Epidermal melanocyte (primary cell): ENCODE data around the gene CENPA.
A peak's percentile ranks its signal among the peaks of the same experiment; 100 is the strongest.
"Not testable (repeated sequence)": the region's sequence is repeated elsewhere in the genome, so short reads cannot be mapped to it uniquely, and the experiment has no call there.

Experiments
- DNase-seq: peaks from one replicate; pipeline ENCODE4 v3.0.0; 2011; ENCODE audit warnings: low spot score; ENCODE audit not compliant: insufficient read length

Gene CENPA

DNA sequence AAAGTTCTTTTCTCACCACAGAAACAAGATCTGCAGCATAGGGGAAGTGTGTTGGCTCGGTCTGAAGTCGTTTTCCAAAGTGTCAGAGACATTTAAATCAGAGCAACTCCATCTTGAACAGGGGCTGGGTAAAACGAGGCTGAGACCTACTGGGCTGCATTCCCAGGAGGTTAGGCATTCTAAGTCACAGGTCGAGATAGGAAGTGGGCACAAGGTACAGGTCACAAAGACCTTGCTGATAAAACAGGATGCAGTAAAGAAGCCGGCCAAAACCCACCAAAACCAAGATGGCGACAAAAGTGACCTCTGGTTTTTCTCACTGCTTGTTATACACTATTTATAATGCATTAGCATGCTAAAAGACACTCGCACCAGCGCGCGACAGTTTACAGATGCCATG is 24.9 kb upstream of the CENPA start:
- DNase-seq: not testable (repeated sequence)

DNA sequence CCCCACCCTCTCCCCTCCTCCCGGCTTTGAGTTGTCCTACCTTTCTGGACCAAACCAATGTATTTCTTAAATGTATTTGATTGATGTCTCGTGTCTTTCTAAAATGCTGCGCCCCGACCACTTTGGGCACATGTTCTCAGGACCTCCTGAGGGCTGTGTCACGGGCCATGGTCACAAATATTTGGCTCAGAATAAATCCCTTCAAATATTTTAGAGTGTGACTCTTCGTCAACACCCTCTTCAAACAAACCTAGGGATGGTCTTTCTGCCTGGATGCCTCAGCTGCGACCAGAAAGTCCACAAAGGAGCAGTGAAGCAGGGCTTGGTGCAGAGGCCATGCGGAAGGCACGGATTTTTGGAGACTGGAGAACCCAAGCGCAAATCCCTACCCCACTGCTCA is 22.8 kb upstream of the CENPA start:
- DNase-seq: no peak

DNA sequence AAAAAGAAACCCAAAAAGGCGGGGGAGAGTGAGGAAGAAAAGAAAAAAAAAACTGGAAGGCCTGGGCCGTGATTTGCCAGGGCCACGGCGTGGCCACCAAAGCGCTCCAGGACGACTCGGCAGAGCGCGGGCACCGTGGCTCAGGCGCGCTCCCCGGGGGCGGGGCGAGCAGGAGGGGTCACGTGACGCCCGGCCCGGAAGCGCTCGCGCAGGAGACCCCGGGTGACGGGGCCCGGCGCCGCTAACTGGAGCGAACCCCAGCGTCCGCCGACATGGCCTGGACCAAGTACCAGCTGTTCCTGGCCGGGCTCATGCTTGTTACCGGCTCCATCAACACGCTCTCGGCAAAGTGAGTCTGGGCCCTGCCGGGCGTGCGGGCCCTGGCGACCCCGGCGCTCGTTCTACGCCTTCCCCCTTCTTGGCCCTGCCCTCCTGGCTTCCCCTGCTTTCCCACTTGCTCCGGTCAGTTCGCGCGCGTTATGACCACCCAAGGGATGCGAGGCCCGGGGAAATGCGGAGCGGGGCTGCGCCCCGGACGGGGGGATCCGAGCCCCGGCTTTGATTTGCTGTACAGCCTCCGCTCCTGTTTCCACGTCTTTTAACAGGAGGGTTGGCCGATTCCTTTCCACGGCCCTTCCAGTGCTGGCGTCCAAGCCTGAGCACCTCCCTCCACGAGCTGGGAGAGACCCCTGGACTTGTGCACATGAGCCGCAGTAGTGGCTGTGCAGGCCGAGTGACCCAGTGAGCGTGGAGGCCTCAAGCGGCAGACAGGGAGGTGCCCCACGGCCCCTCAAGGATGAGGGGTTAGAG is 21.6 kb upstream of the CENPA start, which contains the start of gene SLC35F6:
TSS of gene SLC35F6 (plus strand) at position 207 of the 810 bp plus-strand sequence. CDS start at position 273, 66 bp downstream.
- peak; percentile 71 for DNase-seq

DNA sequence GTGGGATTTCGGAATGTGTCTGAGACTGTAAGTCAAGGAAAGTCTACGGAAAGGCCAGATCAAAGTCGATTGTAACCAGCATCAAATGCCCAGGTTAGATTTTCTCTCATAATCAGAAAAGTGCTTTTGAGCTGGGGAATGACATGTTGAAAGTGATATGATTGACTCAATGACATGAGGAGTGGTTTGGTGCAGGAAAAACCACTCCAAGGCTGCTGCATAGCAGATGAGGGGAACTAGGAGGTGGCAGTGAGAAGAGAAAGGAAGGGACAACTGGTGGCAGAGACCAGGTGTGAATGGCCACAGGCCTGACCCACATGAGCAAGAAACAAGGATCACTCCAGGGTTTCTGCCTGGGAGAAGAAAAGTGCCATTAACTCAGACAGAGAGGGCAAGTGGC is 20.9 kb upstream of the CENPA start:
- no peak for DNase-seq

DNA sequence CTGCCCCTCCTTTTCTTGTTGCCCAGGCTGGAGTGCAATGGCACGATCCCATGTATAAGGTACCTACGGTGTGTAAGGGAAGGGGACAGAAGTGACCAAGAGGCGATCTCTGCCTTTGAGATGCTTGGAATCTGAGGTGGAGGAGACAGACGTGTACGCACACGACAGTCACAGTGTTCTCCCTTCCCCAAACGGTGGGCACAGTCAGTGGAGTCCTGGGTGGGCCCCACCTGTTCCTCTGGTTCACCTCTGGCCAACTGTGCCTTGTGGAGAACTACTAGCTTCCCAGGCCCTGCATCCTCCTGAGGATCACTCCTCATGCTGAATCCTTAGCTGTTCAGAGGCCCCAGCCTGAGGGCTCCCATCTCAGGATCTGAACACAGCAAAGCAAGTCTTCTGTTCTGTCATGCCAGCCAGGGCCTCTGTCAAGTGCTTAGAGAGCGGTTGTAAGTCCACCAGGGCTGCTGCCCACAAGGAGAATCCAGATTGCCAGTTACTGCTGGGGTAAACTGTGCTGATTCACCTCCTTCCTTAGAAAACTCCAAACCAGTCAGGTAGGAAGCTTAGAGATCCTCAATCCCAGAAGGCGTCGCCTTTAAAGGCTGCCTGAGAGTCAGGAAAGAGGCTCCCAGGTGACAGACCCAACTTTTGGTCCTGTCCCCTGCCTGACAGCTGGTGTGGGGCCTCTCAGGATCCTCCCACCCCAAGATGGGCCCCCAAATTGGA is 20.2 kb upstream of the CENPA start:
- no peak for DNase-seq

DNA sequence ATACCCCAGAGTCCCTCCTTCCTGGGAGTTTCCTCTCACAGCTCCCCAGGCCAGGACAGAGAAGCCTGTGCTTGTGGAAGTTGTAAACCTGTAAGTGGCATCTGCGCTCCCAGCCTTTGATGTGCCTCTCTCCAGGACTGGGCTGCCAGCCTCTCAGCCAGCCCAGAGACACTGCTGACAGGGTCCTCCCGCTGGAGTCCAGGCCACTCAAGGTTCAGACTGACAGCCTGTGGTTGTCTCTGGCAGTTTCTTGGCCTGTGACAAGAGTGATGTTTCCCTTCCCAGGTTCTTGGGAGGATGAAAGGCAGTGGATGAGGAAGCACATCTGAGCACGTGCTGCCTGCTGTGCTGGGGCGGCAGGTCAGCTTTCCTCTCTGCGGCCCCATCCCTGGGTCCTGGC is 18.7 kb upstream of the CENPA start:
- DNase-seq: no peak

DNA sequence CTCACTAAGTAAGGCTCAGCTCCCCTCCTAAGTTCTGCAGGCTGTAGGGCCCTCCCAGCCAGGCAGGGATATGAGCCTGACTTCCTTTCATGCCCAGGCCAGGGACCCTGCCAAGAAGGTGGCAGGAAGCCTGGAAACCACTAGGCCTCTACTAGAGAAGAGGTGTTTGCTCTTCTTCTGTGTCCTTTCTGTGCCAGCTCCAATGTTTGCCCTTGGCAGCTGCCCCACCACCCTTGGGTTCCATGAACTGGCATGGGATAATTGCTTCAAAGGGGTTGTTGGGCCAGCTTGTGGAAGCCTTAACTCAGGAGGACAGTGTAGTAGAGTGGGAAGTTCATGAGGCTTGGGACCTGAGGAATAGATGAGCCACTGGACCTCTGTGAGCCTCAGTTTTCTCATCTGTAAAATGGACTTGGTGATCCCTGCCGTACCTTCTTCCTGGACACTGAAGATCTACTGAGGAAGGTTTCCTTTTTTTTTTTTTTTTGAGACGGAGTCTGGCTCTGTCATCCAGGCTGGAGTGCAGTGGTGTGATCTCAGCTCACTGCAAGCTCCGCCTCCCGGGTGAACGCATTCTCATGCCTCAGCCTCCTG is 17.9 kb upstream of the CENPA start:
- DNase-seq: no peak

DNA sequence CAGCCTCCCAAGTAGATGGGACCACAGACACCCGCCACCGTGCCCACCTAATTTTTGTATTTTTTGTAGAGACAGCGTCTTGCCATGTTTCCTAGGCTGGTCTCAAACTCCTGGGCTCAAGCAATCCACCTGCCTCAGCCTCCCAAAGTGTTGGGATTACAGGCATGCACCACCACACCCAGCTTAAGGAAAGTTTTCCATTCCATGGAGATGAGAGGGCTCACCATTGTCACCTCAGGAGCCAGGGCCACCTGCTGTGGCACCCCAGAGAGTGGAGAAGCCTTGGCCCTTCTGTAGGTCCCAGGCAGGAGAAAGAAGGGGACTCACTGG is 17.1 kb upstream of the CENPA start:
- no peak for DNase-seq

DNA sequence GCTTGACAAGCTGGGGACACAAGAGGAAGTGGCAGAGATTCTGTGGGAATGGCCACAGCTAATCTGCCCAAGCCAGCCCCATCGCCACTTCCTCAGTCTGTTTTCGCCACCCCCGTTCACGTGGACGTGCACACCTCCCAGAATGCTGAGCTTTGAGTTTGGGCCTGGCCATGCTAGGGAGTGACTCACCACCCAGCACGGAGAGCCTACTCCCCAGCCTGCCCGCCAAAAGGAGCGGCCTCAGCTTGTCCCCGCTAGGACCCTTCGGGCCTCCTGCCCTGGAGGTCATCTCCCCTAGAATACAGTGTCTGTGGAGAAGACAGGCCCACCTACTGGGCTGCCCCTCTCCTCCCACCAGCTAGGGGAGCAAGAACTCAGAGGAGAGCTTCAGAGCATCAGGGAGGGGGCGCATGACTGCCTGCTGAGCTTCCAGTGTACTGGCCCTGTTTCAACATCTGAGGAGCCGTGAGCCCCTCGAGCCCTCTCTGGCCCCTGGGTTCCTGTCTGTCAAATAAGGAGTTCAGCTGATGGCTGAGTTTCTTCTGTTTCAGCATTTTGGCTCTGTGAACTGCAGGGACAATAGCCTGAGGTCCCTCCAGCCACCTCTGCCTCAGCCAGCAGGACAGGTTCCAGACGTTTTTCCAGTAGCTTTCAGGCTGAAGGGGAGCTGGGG is 16.6 kb upstream of the CENPA start:
- DNase-seq: no peak

DNA sequence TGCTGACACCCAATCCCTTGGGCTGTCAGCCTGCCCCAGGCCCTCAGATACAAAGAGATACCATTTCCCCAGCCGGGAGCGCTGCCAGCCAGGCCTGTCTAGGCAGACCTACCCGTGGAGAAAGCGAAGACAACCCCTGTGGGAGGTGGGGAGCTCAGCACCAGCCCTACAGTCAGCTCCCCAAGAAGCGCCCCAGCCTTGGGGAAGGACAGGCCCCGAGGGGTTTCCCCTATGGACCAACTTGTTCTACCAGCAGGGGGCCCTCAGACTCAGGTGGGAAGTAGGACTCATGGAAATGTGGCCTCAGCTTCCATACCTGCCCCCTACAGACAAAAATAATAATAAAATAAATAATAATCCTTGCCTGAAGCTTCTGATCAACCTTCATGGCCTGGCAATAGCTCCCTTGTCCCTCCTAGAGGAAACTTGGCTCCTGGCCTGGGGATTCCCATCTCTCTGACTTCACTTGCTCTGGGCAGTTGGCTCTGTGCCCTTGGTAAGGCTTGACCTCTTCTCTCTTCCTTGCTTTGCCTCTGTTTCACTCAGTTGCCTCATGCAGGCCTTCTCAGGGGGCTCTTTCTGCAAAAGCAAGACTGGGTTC is 14.8 kb upstream of the CENPA start:
- DNase-seq: peak; percentile 41

DNA sequence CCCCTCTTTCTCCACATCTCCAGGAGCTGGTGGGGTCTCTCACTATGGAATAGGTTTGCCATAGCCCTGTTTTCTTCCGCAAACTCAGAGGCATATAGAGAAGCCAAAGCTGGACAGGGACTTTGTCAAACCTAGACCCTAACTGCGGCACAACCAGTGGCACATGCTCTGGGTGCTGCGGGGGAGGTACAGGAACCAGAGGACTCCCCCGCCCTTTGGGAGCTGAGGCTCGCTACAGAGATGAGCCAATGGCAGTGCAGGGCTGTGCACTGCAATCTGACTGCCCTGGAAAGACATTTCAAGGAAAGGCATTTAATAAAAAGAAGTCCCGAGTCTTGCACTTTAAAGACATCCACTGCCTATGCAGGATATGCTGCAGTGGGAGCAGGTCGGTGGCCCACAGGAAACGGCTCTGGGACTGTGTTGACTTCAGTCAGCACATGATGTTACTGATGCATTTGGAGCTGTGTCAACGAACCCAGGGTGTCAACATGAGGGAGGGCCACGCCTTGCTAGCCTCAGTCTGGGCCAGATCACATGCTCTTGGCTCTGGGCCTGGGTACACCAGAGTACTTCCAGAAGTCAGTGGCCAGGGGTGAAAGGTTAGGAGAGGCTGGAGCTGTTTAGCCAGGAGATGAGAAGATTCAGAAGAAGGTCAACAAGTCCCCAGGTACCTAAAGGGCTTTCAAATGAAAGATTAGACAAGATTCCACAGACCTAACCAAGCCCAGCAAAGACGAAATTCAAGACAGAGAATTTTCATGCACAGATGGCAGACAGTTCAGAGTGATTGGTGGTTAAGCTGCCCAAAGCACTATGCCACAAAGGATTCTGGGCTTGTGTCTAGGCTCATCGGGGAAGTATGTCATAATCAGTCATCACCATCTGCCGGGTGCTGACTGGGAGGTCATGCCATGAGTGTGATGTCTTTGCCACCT is 13.5 kb upstream of the CENPA start:
- DNase-seq: no peak

DNA sequence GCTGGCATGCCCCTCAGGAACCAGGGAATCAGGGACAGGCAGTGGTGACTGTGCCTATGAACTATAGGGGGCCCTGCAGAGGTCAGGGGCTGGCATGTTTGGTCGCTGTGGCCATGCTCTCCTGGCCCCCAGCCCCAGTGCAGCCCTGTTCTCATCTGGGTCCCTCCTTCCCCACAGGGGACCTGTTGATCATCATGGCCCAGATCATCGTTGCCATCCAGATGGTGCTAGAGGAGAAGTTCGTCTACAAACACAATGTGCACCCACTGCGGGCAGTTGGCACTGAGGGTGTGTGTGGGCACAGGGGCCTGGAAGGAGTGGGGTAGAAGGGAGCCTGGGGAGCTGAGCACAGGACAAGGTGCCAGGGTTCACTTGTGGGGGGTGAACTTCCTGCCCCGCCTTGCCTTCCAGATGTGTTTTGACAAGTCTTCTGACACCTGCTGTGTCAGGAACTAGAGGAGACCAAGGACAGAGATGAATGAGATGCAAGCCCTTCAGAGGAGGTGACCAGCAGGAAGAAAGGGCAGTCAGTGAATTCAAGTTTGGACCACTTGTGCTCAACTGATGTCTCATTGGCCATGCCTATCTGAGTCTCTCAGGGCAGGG is 9.6 kb upstream of the CENPA start:
- DNase-seq: no peak

DNA sequence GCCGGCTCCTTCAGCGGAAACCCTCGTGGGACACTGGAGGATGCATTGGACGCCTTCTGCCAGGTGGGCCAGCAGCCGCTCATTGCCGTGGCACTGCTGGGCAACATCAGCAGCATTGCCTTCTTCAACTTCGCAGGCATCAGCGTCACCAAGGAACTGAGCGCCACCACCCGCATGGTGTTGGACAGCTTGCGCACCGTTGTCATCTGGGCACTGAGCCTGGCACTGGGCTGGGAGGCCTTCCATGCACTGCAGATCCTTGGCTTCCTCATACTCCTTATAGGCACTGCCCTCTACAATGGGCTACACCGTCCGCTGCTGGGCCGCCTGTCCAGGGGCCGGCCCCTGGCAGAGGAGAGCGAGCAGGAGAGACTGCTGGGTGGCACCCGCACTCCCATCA is 7.8 kb upstream of the CENPA start:
- no peak for DNase-seq

DNA sequence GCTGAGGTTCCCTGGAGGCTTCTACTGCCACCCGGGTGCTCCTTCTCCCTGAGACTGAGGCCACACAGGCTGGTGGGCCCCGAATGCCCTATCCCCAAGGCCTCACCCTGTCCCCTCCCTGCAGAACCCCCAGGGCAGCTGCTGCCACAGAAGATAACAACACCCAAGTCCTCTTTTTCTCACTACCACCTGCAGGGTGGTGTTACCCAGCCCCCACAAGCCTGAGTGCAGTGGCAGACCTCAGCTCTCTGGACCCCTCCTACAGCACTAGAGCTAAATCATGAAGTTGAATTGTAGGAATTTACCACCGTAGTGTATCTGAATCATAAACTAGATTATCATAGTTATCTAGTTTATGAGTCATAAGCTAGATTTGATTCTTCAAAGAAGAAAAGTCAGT is 7.3 kb upstream of the CENPA start:
- DNase-seq: no peak

DNA sequence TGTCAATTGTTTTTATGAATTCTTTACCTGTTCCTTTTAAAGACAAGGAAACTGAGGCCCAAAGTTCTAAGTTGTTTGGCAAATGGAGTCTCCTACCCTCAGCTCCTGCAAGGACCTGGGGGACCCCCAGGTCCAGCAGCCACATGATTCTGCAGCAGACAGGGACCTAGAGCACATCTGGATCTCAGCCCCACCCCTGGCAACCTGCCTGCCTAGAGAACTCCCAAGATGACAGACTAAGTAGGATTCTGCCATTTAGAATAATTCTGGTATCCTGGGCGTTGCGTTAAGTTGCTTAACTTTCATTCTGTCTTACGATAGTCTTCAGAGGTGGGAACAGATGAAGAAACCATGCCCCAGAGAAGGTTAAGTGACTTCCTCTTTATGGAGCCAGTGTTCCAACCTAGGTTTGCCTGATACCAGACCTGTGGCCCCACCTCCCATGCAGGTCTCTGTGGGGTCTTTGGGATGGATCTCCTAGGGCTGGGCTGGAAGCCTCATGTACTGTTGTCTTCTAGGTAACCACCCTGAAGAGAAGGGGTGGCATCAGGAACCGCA is 5.6 kb upstream of the CENPA start:
- no peak for DNase-seq

DNA sequence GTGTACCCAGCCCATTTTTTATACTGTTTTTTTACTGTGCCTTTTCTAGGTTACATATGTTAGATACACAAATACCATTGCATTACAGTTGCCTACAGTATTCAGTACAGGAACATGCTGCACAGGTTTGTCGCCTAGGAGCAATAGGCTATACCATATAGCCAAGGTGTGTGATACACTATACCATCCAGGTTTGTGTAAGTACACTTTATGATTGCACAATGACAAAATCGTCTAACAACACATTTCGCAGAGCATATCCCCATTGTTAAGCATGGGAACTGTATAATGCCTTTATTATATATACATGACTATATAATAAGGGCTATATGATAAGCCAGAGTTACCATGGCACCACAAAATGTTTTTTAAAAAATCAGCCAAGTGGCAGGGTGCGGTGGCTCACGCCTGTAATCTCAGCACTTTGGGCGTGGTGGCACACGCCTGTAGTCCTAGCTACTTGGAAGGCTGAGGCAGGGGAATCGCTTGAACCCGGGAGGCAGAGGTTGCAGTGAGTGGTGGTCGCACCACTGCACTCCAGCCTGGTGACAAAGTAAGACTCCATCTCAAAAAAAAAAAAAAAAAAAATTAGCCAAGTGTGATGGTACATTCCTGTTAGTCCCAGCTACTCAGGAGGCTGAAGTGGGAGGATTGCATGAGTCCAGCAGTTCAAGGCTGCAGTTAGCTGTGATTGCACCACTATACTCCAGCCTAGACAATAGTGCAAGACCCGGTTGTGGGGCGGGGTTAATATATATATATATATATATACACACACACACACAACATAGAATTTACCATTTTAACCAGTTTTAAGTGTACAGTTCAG is 2.8 kb upstream of the CENPA start:
- no peak for DNase-seq

DNA sequence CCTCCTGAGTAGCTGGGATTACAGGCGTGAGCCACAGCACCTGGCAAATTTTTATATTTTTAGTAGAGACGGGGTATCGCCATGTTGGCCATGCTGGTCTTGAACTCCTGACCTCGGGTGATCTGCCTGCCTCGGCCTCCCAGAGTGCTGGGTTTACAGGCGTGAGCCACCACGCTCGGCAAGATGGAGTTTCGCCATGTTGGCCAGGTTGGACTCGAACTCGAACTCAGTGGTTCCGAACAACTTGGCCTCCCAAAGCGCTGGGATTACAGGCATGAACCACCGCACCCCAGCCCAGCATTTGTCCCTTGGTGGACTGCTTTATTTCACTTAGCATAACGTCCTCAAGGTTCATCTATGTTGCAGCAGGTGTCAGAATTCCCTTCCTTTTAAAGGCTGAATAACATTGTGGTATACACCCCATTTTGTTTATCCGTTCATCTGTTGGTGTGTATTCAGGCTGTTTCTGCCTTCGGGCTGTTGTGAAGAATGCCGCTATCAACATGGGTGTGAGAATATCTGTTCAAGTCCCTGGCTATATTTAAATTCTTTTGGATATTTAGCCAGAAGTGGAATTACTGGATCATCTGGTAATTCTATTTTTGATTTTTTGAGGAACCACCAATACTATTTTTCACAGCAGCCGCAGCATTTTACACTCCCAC is 1.2 kb upstream of the CENPA start:
- DNase-seq: no peak
